DOHH2 (cell line): Measurements from ENCODE around the gene PLA2G4A.

ENCODE experiments used
- CTCF ChIP-seq: fragments of 200-600 bp; sonication (generic); IDR thresholded peaks from one replicate; pipeline ENCODE4 v1.5.1; 2014; ENCODE audit warnings: antibody characterized with exemption, mild to moderate bottlenecking, low read depth, low read length; ENCODE audit not compliant: poor library complexity, severe bottlenecking
- EZH2phosphoT487 ChIP-seq: fragments of 200-600 bp; sonication (generic); IDR thresholded peaks from 2 replicates; pipeline ENCODE4 v1.6.1; 2017; ENCODE audit warnings: borderline replicate concordance, mild to moderate bottlenecking, antibody characterized with exemption, low read length, moderate library complexity, mixed read lengths

GRCh38 chr1:186993996-186994395 is 165.2 kb downstream of the PLA2G4A start:
- TF ChIP-seq CTCF = no peak
- TF ChIP-seq EZH2phosphoT487 = no peak
